GM12878 (cell line): Measurements from ENCODE around the gene SLC13A4.

ENCODE experiments used
- ATF3 ChIP-seq: IDR thresholded peaks from 2 replicates; pipeline ENCODE4 v1.6.1; 2011; ENCODE audit warnings: low read depth, mild to moderate bottlenecking, low read length, moderate library complexity, borderline replicate concordance; ENCODE audit errors: extremely low read depth
- ESRRA ChIP-seq: IDR thresholded peaks from 2 replicates; pipeline ENCODE4 v1.6.1; 2012; ENCODE audit warnings: mild to moderate bottlenecking, low read length, improper control_type of control experiment
- EZH2 ChIP-seq: IDR thresholded peaks from 2 replicates; pipeline ENCODE4 v1.6.1; 2012; ENCODE audit warnings: low read depth, mild to moderate bottlenecking, control low read depth, inconsistent platforms, low read length, borderline replicate concordance; ENCODE audit not compliant: control insufficient read depth
- SMC3 ChIP-seq: IDR thresholded peaks from 2 replicates; pipeline ENCODE4 v1.6.1; 2011; ENCODE audit warnings: low read length, improper control_type of control experiment, borderline replicate concordance
- SP1 ChIP-seq: IDR thresholded peaks from one replicate; pipeline ENCODE4 v1.6.1; 2011; ENCODE audit warnings: low read depth, low read length
- WRNIP1 ChIP-seq: IDR thresholded peaks from 2 replicates; pipeline ENCODE4 v1.6.1; 2011; ENCODE audit warnings: low read depth, low read length, improper control_type of control experiment, borderline replicate concordance
- TF ChIP-seq, protein P1 (sequence below), 3 experiments: IDR thresholded peaks in 2 of 3; conservative IDR thresholded peaks in 1 of 3; 2 replicates each; pipeline ENCODE4 v1.5.1; 2011; ENCODE audit warnings: low read depth in 3 of 3, low read length in 3 of 3, mild to moderate bottlenecking in 3 of 3, control low read depth in 2 of 3, moderate library complexity in 2 of 3, inconsistent platforms in 1 of 3, mixed read lengths in 1 of 3; ENCODE audit not compliant: control insufficient read depth in 2 of 3, insufficient read depth in 1 of 3; ENCODE audit errors: extremely low read depth in 1 of 3

DNA sequence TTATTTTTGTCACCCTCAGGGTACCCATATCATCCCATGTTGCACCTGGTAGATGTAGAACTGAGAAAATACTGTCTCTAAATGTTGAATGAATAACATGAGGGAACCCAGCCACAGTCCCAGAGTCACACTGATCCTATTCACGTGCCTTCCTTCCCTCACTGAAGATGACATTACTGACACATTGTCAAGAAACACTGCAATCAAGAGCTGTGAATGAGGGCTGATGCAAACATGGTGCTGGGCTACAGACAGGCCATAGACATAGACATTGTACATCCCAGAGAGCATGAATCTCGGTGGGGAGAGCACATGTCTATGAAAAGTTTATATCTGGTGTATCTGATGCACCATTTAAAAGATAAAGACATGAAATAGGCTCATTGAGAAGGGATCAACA, 9.8 kb downstream of the SLC13A4 start:
- TF ChIP-seq, protein P1, sequence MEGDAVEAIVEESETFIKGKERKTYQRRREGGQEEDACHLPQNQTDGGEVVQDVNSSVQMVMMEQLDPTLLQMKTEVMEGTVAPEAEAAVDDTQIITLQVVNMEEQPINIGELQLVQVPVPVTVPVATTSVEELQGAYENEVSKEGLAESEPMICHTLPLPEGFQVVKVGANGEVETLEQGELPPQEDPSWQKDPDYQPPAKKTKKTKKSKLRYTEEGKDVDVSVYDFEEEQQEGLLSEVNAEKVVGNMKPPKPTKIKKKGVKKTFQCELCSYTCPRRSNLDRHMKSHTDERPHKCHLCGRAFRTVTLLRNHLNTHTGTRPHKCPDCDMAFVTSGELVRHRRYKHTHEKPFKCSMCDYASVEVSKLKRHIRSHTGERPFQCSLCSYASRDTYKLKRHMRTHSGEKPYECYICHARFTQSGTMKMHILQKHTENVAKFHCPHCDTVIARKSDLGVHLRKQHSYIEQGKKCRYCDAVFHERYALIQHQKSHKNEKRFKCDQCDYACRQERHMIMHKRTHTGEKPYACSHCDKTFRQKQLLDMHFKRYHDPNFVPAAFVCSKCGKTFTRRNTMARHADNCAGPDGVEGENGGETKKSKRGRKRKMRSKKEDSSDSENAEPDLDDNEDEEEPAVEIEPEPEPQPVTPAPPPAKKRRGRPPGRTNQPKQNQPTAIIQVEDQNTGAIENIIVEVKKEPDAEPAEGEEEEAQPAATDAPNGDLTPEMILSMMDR (IDR thresholded peaks at IDR 0.05 in 2 of 3, conservative IDR thresholded peaks at IDR 0.05 in 1 of 3; ENCODE audit: control insufficient read depth in 2 of 3, extremely low read depth in 1 of 3, insufficient read depth in 1 of 3, low read depth in 3 of 3, low read length in 3 of 3), result no peak
- no peak for TF ChIP-seq ESRRA
- TF ChIP-seq SMC3, result no peak
- no peak for TF ChIP-seq WRNIP1
- TF ChIP-seq ATF3, result no peak
- TF ChIP-seq EZH2, result no peak
- no peak for TF ChIP-seq SP1
